ENCODE measurements around the gene PRDM16. TPM values are rescaled to one million over a fixed set of nuclear protein-coding genes. Genes with fewer than 3 reads are reported as not detected.

PRDM16 gene
- total and polyA plus RNA-seq, 2 of the 13 experiments (the other 11 are each of a cell fraction or from before 2014, with no cell fraction given) = 0.15 to 0.81 TPM

DNA sequence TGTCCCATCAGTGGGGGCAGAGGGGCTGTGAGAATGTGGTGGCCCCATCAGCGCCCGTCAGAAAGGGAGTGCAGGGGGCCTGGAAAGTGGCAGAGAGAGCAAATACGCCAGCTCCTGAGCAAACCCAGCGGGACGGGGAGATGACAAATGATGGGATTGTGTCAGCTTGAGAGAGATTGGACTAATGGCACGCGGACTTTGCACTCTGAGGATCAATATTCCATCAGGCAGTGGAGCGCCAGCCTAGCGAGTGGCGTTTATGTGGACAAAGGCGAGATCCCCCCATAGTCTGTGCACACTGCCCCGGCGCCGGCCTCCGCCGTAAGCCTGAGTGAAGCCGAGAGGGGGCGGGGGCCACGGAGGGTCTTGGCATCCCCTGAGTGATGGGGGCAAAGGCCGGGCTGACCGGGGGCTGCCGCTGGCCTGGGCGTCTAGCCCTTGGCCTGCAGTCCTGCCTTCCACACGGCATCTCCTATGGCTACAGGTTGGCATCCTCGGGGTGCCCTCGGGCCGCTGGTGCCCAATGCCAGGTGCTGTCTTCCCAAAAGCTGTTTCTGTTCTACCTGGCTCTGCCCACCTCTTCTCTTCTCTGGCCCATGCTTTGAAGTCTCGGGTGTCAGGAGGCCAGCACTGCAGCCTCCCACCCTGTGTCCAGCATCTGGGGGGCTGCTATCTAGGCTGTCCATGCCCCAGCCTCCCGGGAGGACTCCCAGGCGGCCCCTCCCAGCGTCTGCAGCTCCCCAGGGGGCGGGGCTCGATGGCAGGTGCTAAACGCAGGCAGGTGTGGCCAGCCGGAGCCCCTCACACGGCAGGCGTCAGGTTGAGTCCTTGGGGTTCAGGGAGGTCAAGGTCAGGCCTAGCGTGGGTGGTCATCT is 46.5 kb downstream of the PRDM16 start (continued):
- TF ChIP-seq ZNF20 (CRISPR knock-in tag; IDR thresholded peaks at IDR 0.05) (no peak), HINFP (CRISPR knock-in tag; IDR thresholded peaks at IDR 0.05; ENCODE audit: low read depth) (no peak), RXRA (CRISPR knock-in tag; IDR thresholded peaks at IDR 0.05) (peak; percentile 50), ZNF674 (CRISPR knock-in tag; IDR thresholded peaks at IDR 0.05; ENCODE audit: low read depth) (no peak), ZNF44 (CRISPR knock-in tag; IDR thresholded peaks at IDR 0.05) (no peak), ZNF558 (CRISPR knock-in tag; IDR thresholded peaks at IDR 0.05; ENCODE audit: borderline replicate concordance) (no peak), HNRNPK (IDR thresholded peaks at IDR 0.05; ENCODE audit: low read depth, low read length, poor library complexity, severe bottlenecking) (no peak), GMEB2 (CRISPR knock-in tag; IDR thresholded peaks at IDR 0.05; ENCODE audit: low read depth) (no peak), HHEX (CRISPR knock-in tag; IDR thresholded peaks at IDR 0.05) (no peak; the same call in 1 of the 2 replicates), ZNF841 (CRISPR knock-in tag; IDR thresholded peaks at IDR 0.05; ENCODE audit: borderline replicate concordance) (no peak), ELF4 (CRISPR knock-in tag; IDR thresholded peaks at IDR 0.05; ENCODE audit: borderline replicate concordance) (no peak), ETV6 (CRISPR knock-in tag; conservative IDR thresholded peaks at IDR 0.05) (no peak), SMYD3 (CRISPR knock-in tag; IDR thresholded peaks at IDR 0.05) (no peak), IRF9 (CRISPR knock-in tag; IDR thresholded peaks at IDR 0.05; ENCODE audit: borderline replicate concordance) (peak; percentile 41; the same call in 1 of the 2 replicates), ZNF687 (CRISPR knock-in tag; IDR thresholded peaks at IDR 0.05) (peak; percentile 79), ATM (IDR thresholded peaks at IDR 0.05; ENCODE audit: borderline replicate concordance) (no peak), NFYB (CRISPR knock-in tag; IDR thresholded peaks at IDR 0.05) (no peak), ERF (CRISPR knock-in tag; IDR thresholded peaks at IDR 0.05) (no peak)
- TF ChIP-seq, protein P1, sequence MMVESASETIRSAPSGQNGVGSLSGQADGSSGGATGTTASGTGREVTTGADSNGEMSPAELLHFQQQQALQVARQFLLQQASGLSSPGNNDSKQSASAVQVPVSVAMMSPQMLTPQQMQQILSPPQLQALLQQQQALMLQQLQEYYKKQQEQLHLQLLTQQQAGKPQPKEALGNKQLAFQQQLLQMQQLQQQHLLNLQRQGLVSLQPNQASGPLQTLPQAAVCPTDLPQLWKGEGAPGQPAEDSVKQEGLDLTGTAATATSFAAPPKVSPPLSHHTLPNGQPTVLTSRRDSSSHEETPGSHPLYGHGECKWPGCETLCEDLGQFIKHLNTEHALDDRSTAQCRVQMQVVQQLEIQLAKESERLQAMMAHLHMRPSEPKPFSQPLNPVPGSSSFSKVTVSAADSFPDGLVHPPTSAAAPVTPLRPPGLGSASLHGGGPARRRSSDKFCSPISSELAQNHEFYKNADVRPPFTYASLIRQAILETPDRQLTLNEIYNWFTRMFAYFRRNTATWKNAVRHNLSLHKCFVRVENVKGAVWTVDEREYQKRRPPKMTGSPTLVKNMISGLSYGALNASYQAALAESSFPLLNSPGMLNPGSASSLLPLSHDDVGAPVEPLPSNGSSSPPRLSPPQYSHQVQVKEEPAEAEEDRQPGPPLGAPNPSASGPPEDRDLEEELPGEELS (CRISPR knock-in tag; IDR thresholded peaks at IDR 0.05) = peak; percentile 45; the same call in 1 of the 2 replicates
